OCI-LY1 (cell line): ENCODE measurements around the gene ZNF454.

ENCODE experiments used
- H2AFZ ChIP-seq: fragments of 200-600 bp; sonication (generic), shearing (Covaris generic); 2 replicates; pipeline ENCODE4 v1.6.0; 2014; ENCODE audit warnings: antibody characterized with exemption, mild to moderate bottlenecking, low read length
- H3F3A ChIP-seq: fragments of 200-600 bp; sonication (generic), shearing (Covaris generic); 2 replicates; pipeline ENCODE4 v1.6.0; 2014; ENCODE audit warnings: mild to moderate bottlenecking, antibody characterized with exemption, low read length, moderate library complexity; ENCODE audit not compliant: insufficient read depth
- H3K27ac ChIP-seq: fragments of 200-600 bp; sonication (generic); 2 replicates; pipeline ENCODE4 v1.5.1; 2014; ENCODE audit warnings: low read length, mixed run types, mild to moderate bottlenecking, low read depth; ENCODE audit not compliant: poor library complexity, severe bottlenecking
- H3K27me3 ChIP-seq: fragments of 200-600 bp; sonication (generic); 2 replicates; pipeline ENCODE4 v1.6.0; 2014; ENCODE audit warnings: antibody characterized with exemption, mild to moderate bottlenecking, low read length, moderate library complexity; ENCODE audit not compliant: insufficient read depth
- H3K36me3 ChIP-seq: fragments of 200-600 bp; sonication (generic); 2 replicates; pipeline ENCODE4 v1.6.1; 2014; ENCODE audit warnings: mild to moderate bottlenecking, antibody characterized with exemption, low read length, moderate library complexity, mixed read lengths; ENCODE audit not compliant: insufficient read depth
- H3K4me1 ChIP-seq: fragments of 200-600 bp; sonication (generic); 2 replicates; pipeline ENCODE4 v1.5.1; 2014; ENCODE audit warnings: mild to moderate bottlenecking, low read length, moderate library complexity; ENCODE audit not compliant: insufficient read depth, severe bottlenecking
- H3K4me2 ChIP-seq: fragments of 200-600 bp; sonication (generic), shearing (Covaris generic); 2 replicates; pipeline ENCODE4 v1.6.1; 2014; ENCODE audit warnings: low read length
- H3K4me3 ChIP-seq: fragments of 200-600 bp; sonication (generic); 2 replicates; pipeline ENCODE4 v1.5.1; 2014; ENCODE audit warnings: low read length, low read depth, mild to moderate bottlenecking, mixed read lengths; ENCODE audit not compliant: poor library complexity, severe bottlenecking
- H3K79me2 ChIP-seq: fragments of 200-600 bp; shearing (Covaris generic); 2 replicates; pipeline ENCODE4 v1.6.1; 2016; ENCODE audit warnings: mixed run types, low read length, mixed read lengths; ENCODE audit not compliant: insufficient read depth
- H3K9ac ChIP-seq: fragments of 200-600 bp; sonication (generic), shearing (Covaris generic); 2 replicates; pipeline ENCODE4 v1.6.1; 2014; ENCODE audit warnings: mild to moderate bottlenecking, low read length, mixed read lengths
- H3K9me2 ChIP-seq: fragments of 200-600 bp; sonication (generic), shearing (Covaris generic); 2 replicates; pipeline ENCODE4 v1.6.1; 2014; ENCODE audit warnings: low read depth, mild to moderate bottlenecking, low read length, mixed read lengths
- H3K9me3 ChIP-seq: fragments of 200-600 bp; shearing (Covaris generic); 2 replicates; pipeline ENCODE4 v1.6.1; 2014; ENCODE audit warnings: low read length, mixed read lengths
- H4K20me1 ChIP-seq: fragments of 200-600 bp; sonication (generic), shearing (Covaris generic); 2 replicates; pipeline ENCODE4 v1.6.0; 2016; ENCODE audit warnings: mild to moderate bottlenecking, low read length; ENCODE audit not compliant: insufficient read depth
- CTCF ChIP-seq: fragments of 200-600 bp; sonication (generic), shearing (Covaris generic); IDR thresholded peaks from 2 replicates; pipeline ENCODE4 v1.5.1; 2017; ENCODE audit warnings: mild to moderate bottlenecking, antibody characterized with exemption, low read length, moderate library complexity, mixed read lengths
- EZH2 ChIP-seq: fragments of 200-600 bp; sonication (generic), shearing (Covaris generic); IDR thresholded peaks from 2 replicates; pipeline ENCODE4 v1.8.0; 2017; ENCODE audit warnings: borderline replicate concordance, mixed run types, mild to moderate bottlenecking, antibody characterized with exemption, low read length, moderate library complexity, mixed read lengths

Gene ZNF454

GRCh38 chr5:179008667-179009066, 67.7 kb downstream of the ZNF454 start:
- no peaks in the 10 kb centered on the region for H4K20me1 ChIP-seq
- no peak overlapping the region for H3K4me3 ChIP-seq
- no peak overlapping the region for H3K27ac ChIP-seq
- no peaks in the 10 kb centered on the region; the same call in 1 of the 2 replicates for H3K9me3 ChIP-seq
- H3K79me2 ChIP-seq = no peaks in the 10 kb centered on the region
- no peak overlapping the region for H3K4me2 ChIP-seq
- no peaks in the 10 kb centered on the region for H3K9me2 ChIP-seq
- no peaks in the 10 kb centered on the region for H3K27me3 ChIP-seq
- no peaks in the 10 kb centered on the region for H3K4me1 ChIP-seq
- no peak overlapping the region for H3K9ac ChIP-seq
- H3F3A ChIP-seq = no peaks in the 10 kb centered on the region
- H3K36me3 ChIP-seq = no peaks in the 10 kb centered on the region
- no peak overlapping the region for H2AFZ ChIP-seq
- TF ChIP-seq EZH2 = no peak
- peak; percentile 34; the same call in 1 of the 2 replicates for TF ChIP-seq CTCF
